ENCODE results near the gene TNFRSF13B. TPM values are rescaled to one million over a fixed set of nuclear protein-coding genes. Genes with fewer than 3 reads are reported as not detected.

The TNFRSF13B gene
- total RNA-seq, 4 donors from 2014 or later: not detected

DNA sequence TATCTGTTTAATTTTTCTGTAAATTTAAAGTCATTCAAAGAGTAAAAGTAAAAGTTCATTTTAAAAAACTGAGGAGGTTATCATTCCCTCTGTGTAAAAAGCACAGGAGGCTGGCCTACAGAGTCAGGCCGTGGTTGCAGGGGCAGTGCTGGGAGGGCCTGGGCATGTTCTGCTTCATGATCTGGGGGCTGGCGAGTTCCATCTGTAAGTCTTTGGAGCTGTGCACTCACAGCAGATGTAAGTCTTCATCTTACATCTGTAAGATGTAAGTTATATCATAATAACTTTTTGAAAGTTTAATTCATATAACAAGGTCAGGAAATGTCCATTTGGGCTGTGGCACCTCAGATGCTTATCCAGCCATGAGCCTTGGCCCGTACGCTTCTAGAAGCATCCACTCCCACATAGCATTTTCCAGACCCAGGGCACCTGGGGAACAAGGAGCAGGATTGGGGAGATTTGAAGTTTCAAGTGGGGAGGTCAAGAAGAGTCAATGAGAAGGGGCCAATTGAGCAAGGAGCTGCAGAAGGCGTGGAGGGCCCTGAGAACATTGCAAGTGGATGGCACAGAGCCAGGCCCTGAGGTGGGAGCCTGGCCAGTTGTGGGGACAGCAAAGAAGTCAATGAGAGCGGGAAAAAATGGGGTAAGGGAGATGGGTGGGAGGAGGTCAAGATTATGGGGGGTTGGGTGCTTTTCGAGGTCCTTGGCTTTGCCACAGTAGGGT lies 54.1 kb downstream of the TNFRSF13B start:
- Histone ChIP-seq H3K27me3 (no peaks in the 10 kb centered on the region), H3K9me3 (no peaks in the 10 kb centered on the region), H3K27ac (no peak overlapping the region), H3K4me1 (no peaks in the 10 kb centered on the region), H3K4me3 (replicated peaks in 1 of 3) (no peak overlapping the region), H3K36me3 (no peaks in the 10 kb centered on the region)
- WGBS, 2 donors: 58 to 68% methylated on average over 7 of the region's 7 CpGs
- intact Hi-C loops (cut with DNase I): no loop called here
- DNase-seq: peak; percentile 47 to 67
- no peak for TF ChIP-seq POLR2A (IDR thresholded peaks at IDR 0.05)
- TF ChIP-seq, protein P1, sequence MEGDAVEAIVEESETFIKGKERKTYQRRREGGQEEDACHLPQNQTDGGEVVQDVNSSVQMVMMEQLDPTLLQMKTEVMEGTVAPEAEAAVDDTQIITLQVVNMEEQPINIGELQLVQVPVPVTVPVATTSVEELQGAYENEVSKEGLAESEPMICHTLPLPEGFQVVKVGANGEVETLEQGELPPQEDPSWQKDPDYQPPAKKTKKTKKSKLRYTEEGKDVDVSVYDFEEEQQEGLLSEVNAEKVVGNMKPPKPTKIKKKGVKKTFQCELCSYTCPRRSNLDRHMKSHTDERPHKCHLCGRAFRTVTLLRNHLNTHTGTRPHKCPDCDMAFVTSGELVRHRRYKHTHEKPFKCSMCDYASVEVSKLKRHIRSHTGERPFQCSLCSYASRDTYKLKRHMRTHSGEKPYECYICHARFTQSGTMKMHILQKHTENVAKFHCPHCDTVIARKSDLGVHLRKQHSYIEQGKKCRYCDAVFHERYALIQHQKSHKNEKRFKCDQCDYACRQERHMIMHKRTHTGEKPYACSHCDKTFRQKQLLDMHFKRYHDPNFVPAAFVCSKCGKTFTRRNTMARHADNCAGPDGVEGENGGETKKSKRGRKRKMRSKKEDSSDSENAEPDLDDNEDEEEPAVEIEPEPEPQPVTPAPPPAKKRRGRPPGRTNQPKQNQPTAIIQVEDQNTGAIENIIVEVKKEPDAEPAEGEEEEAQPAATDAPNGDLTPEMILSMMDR (IDR thresholded peaks at IDR 0.05): no peak

DNA sequence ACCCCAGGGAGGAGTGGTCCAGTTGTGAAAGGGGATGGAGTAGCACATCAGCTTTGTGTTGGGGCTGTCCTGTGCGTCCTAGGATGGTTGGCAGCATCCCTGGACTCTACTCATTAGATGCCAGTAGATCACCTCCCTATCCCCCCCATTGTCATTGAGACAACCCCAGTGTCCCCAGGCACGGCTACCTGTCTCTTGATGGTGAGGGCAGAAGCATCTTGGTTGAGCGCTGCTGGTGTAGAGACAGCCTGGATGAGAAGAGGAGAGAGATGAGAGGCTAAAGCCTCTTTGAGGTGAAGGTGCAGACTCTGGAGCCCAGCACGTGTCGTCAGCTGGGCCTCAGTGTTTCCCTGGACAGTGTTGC lies 55.4 kb downstream of the TNFRSF13B start:
- TF ChIP-seq POLR2A (IDR thresholded peaks at IDR 0.05): no peak
- no peaks in the 10 kb centered on the region for H3K36me3 ChIP-seq
- WGBS, 2 donors: 90 to 93% methylated on average over 5 of the region's 5 CpGs
- no peak for DNase-seq
- H3K27me3 ChIP-seq: no peaks in the 10 kb centered on the region
- intact Hi-C loops (cut with DNase I): no loop called here
- H3K4me1 ChIP-seq: peaks cover under 1 to 6% of the 10 kb centered on the region in 2 donors
- no peaks in the 10 kb centered on the region for H3K9me3 ChIP-seq
- H3K4me3 ChIP-seq (replicated peaks in 1 of 3): no peak overlapping the region
- no peak overlapping the region for H3K27ac ChIP-seq

DNA sequence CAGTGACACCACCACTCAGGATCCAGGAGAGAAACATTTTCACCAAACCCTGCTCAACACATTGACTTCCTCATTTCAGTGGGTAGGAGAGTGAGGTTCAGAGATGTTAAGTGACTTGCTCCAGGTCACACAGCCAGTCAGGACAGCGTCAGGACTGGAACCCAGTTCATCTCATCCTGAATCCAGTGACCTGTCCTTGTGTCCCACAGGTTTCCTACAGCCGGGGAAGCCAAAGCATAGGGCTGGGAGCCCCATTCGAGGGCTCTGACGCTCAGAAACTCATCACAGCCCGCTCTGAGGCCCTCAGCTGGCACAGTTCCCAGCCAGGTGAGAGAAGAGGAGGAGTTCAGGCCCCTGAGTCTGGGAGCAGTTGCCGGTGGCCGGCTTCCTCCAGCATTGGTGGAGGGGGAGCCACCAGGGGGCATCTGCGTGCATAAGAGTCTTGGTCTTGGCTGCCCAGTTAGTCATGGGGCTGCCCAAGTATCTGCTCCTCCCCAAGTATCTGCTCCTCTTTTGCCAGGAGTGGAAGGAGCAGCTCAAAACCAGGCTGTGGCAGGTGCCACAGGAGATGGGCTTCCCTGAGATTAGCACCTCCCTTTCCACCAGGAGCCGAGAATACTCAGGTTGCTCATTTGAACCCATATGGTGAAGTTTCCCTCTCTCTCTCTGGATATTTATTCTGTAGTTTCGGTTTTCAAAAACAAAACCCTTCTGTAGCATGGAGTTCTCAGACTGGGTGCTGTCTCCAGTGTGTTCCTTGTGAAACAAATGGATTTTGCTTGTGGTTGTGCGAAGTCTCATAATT lies 56.0 kb downstream of the TNFRSF13B start:
- Histone ChIP-seq H3K27ac (no peak overlapping the region), H3K27me3 (no peaks in the 10 kb centered on the region), H3K9me3 (no peaks in the 10 kb centered on the region), H3K36me3 (no peaks in the 10 kb centered on the region), H3K4me1 (peaks cover 6 to 12% of the 10 kb centered on the region in 2 donors), H3K4me3 (replicated peaks in 1 of 3) (no peak overlapping the region)
- TF ChIP-seq POLR2A (IDR thresholded peaks at IDR 0.05): no peak
- TF ChIP-seq, protein P1 (IDR thresholded peaks at IDR 0.05): peak in 3 of 6 experiments; percentile 21 to 45 (median 26)
- WGBS, 2 donors: 43 to 89% methylated on average over 3 to 11 of the region's 11 CpGs
- intact Hi-C loops (cut with DNase I): no loop called here
- DNase-seq: peak; percentile 80 to 86

DNA sequence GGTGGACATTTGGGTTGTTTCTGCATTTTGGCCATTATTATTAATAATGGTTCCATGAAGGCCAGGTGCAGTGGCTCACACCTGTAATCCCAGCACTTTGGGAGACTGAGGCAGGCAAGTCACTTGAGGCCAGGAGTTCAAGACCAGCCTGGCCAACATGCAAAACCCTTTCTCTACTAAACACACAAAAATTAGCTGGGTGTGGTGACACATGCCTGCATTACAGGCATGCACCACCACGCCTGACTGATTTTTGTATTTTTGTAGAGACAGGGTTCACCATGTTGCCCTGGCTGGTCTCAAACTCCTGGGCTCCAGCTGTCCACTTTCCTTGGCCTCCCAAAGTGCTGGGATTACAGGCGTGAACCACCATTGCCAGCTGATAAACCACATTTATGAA lies 58.5 kb downstream of the TNFRSF13B start:
- TF ChIP-seq, protein P1 (IDR thresholded peaks at IDR 0.05): no peak
- TF ChIP-seq POLR2A (IDR thresholded peaks at IDR 0.05): no peak
- intact Hi-C loops (cut with DNase I): no loop called here
- no peaks in the 10 kb centered on the region for H3K27me3 ChIP-seq
- no peaks in the 10 kb centered on the region for H3K36me3 ChIP-seq
- no peak overlapping the region for H3K4me3 ChIP-seq (replicated peaks in 1 of 3)
- DNase-seq: no peak
- no peak overlapping the region for H3K27ac ChIP-seq
- 78 to 89% methylated on average over 2 of the region's 2 CpGs for WGBS, 2 donors
- peaks cover 6 to 13% of the 10 kb centered on the region in 2 donors for H3K4me1 ChIP-seq
- H3K9me3 ChIP-seq: no peaks in the 10 kb centered on the region

- Histone ChIP-seq H3K27ac (peak overlapping the region in 2 of 3 donors; percentile 59 to 78), H3K9me3 (no peaks in the 10 kb centered on the region), H3K4me3 (replicated peaks in 1 of 3) (no peak overlapping the region), H3K27me3 (no peaks in the 10 kb centered on the region), H3K4me1 (peaks cover 6 to 13% of the 10 kb centered on the region in 2 donors), H3K36me3 (no peaks in the 10 kb centered on the region)
- 64 to 71% methylated on average over 17 of the region's 17 CpGs for whole genome bisulfite sequencing, 2 donors
- intact Hi-C loops (cut with DNase I): no loop called here
- TF ChIP-seq POLR2A (IDR thresholded peaks at IDR 0.05): no peak
- TF ChIP-seq, protein P1 (IDR thresholded peaks at IDR 0.05): no peak
- DNase-seq: no peak
These were observed 59.6 kb downstream of the TNFRSF13B start for GRCh38 chr17:16912021-16912962.
